WERI-Rb-1 (cell line): Measurements from ENCODE around the gene ARHGEF19.
"Not testable (repeated sequence)": the region's sequence is repeated elsewhere in the genome, so short reads cannot be mapped to it uniquely, and the experiment has no call there.

Source experiments
- DNase-seq: peaks from one replicate; pipeline ENCODE4 v3.0.0-alpha.2; 2020
- H3K27ac ChIP-seq: fragments of 250-450 bp; sonication (Bioruptor Pico); 2 replicates; pipeline ENCODE4 v1.5.1; 2020; ENCODE audit warnings: mild to moderate bottlenecking, moderate library complexity
- H3K27me3 ChIP-seq: fragments of 250-450 bp; sonication (Bioruptor Pico); 2 replicates; pipeline ENCODE4 v1.5.1; 2021; ENCODE audit warnings: mild to moderate bottlenecking, low read depth, moderate library complexity; ENCODE audit not compliant: insufficient read depth, severe bottlenecking
- H3K36me3 ChIP-seq: fragments of 250-450 bp; sonication (Bioruptor Pico); 2 replicates; pipeline ENCODE4 v1.5.1; 2020; ENCODE audit warnings: mild to moderate bottlenecking, moderate library complexity
- H3K4me3 ChIP-seq: 2 replicates; pipeline ENCODE4 v1.5.1; 2011; ENCODE audit warnings: low read depth, mild to moderate bottlenecking, control low read depth, low read length
- H3K9me3 ChIP-seq: fragments of 250-450 bp; sonication (Bioruptor Pico); 2 replicates; pipeline ENCODE4 v1.5.1; 2021; ENCODE audit warnings: mild to moderate bottlenecking, moderate library complexity; ENCODE audit not compliant: severe bottlenecking
- CTCF ChIP-seq: IDR thresholded peaks from 2 replicates; pipeline ENCODE4 v1.5.1; 2011; ENCODE audit warnings: low read depth, mild to moderate bottlenecking, control low read depth, inconsistent platforms, low read length

The ARHGEF19 gene

DNA sequence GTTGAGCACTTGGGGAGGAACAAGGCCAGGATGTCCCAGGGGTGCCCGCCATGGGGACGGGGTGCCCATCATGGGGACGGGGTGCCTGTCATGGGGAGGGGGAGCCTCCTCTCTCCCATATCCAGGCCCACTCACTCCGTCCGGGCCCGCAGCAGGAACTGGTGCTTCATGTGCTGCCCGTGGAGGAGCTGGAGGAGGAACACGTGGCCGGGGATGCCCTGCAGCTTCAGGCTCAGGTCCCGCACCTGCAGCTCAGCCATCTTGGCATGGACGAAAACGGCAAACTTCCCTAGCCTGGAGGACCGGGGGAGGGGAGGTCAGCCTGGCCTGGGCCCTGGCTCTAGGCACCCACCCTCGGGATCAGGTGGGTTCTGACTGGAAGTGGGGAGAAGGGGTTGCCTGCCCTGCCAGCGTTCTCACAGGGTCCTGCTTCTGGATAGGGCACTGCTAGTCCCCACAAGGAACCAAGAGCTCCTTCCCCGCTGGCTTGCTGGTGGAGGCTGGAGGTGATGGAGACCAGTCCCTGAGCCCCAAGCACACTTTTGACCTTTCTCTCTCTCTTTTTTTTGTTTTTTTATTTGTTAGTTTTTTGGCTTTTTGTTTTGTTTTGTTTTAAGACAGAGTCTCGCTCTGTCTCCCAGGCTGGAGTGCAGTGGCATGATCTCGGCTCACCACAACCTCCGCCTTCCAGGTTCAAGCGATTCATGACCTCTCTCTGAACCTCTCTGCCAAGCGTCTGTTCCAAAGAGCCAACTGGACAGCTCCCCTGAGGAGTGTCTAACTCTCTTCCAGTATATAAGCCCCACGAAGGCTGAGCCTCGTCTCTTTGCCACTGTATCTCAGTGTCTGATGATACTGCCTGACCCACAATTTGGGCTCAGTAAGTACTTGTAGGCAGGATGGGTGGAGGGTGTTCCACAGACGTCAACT, 9.9 kb downstream of the ARHGEF19 start:
- H3K36me3 ChIP-seq: no peaks in the 10 kb centered on the region
- no peaks in the 10 kb centered on the region for H3K27me3 ChIP-seq
- H3K9me3 ChIP-seq: no peaks in the 10 kb centered on the region
- no peak for DNase-seq
- no peak overlapping the region for H3K27ac ChIP-seq
- no peak overlapping the region for H3K4me3 ChIP-seq
- no peak for TF ChIP-seq CTCF

- Histone ChIP-seq H3K27me3 (no peaks in the 10 kb centered on the region), H3K36me3 (no peaks in the 10 kb centered on the region), H3K27ac (no peak overlapping the region), H3K4me3 (no peak overlapping the region), H3K9me3 (no peaks in the 10 kb centered on the region)
- TF ChIP-seq CTCF: no peak
- no peak for DNase-seq
These were observed 12.8 kb downstream of the ARHGEF19 start for GRCh38 chr1:16199700-16200099.

GRCh38 chr1:16199157-16199501, 13.3 kb downstream of the ARHGEF19 start:
- Histone ChIP-seq H3K27ac (no peak overlapping the region), H3K4me3 (no peak overlapping the region), H3K9me3 (no peaks in the 10 kb centered on the region), H3K36me3 (no peaks in the 10 kb centered on the region), H3K27me3 (no peaks in the 10 kb centered on the region)
- no peak for TF ChIP-seq CTCF
- DNase-seq: no peak

- Histone ChIP-seq H3K36me3 (no peaks in the 10 kb centered on the region), H3K27ac (no peak overlapping the region), H3K9me3 (no peaks in the 10 kb centered on the region), H3K27me3 (no peaks in the 10 kb centered on the region), H3K4me3 (no peak overlapping the region)
- DNase-seq: no peak
- no peak for TF ChIP-seq CTCF
These were observed 13.9 kb downstream of the ARHGEF19 start for GRCh38 chr1:16198444-16199156.

GRCh38 chr1:16196874-16197273, 15.6 kb downstream of the ARHGEF19 start:
- no peak overlapping the region for H3K4me3 ChIP-seq
- TF ChIP-seq CTCF: no peak
- no peaks in the 10 kb centered on the region for H3K36me3 ChIP-seq
- H3K27me3 ChIP-seq: no peaks in the 10 kb centered on the region
- no peak for DNase-seq
- no peaks in the 10 kb centered on the region for H3K9me3 ChIP-seq
- H3K27ac ChIP-seq: no peak overlapping the region

DNA sequence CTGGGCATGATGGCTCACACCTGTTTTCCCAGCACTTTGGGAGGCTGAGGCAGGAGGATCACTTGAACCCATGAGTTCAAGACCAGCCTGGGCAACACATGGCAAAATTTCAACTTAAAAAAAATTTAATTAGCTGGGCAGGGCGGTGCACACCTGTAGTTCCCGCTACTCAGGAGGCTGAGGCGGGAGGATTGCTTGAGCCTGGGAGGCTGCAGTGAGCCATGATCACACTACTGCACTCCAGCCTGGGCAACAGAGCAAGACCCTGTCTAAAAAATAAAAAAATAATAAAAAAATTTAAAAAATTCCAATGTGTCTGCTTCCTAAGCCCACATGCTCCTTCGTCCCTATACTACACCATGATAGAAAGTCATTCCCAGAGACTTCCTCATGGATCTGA, 16.3 kb downstream of the ARHGEF19 start:
- not testable (repeated sequence) for DNase-seq, H3K27ac ChIP-seq, H3K27me3 ChIP-seq, H3K36me3 ChIP-seq, H3K4me3 ChIP-seq, H3K9me3 ChIP-seq
